GM20431 (cell line): ENCODE measurements around the gene RPL36.
"Not testable (repeated sequence)": the region's sequence is repeated elsewhere in the genome, so short reads cannot be mapped to it uniquely, and the experiment has no call there.

Experiments used
- in situ Hi-C: fragments of 300-500 bp; cut with MseI, MboI; formaldehyde crosslinking; loops from one replicate; pipeline ENCODE4 v1.15.0; 2020; ENCODE audit warnings: low sequenced_read_pairs; ENCODE audit not compliant: unreplicated experiment

Gene RPL36

DNA sequence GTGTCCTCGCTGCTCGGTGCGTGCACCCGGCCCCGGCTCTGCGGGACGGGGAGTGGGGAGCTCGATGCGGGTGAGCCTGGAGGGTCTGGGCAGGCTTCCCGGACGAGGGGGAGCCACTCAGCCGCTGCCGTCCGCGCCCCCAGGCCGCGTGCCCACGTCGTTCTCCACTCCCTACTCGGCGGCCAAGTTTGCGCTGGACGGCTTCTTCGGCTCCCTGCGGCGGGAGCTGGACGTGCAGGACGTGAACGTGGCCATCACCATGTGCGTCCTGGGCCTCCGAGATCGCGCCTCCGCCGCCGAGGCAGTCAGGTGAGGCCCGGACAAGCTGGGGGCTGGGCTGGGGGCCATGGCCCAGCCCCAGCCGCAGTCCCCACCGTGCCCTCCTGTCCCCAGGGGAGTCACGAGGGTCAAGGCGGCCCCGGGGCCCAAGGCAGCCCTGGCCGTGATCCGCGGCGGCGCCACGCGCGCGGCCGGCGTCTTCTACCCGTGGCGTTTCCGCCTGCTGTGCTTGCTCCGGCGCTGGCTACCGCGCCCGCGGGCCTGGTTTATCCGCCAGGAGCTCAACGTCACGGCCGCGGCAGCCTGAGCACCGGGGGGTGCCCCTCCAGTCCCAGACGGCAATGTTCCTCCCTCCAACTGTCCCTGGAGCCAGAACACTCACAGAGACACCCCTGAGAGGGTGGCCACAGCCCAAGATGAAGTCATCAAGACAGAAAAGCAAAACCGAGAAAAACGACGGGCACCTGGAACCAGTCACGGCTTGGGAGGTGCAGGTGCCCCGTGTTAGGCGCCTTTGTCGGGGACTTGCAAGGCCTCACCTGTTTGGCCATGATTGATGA lies 2.5 kb upstream of the RPL36 start:
- in situ Hi-C loops: no loop called here

DNA sequence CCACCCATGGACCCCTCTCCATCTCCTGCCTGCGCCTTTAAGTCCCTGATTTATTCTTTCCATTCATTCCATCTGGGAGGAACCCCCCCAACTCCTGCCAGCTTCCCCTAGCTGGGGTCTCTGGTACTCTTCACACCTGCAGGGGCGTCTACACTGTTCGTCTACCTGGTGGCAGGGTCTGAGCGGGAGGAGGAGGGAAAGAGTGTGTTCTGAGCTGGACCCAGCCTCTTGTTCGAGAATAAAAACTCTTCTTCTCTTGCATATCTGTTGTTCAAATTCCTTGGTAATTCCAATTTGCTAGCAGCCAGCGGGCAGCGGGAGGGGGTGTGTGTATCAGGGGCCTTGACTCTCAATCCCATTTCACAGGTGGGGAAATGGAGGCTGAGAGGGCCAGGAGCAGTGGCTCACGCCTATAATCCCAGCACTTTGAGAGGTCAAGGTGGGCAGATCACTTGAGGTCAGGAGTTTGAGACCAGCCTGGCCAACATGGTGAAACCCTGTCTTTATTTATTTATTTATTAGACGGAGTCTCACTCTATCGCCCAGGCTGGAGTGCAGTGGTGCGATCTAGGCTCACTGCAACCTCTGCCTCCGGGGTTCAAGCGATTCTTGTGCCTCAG lies 1.7 kb upstream of the RPL36 start:
- in situ Hi-C loops: not testable (repeated sequence)

DNA sequence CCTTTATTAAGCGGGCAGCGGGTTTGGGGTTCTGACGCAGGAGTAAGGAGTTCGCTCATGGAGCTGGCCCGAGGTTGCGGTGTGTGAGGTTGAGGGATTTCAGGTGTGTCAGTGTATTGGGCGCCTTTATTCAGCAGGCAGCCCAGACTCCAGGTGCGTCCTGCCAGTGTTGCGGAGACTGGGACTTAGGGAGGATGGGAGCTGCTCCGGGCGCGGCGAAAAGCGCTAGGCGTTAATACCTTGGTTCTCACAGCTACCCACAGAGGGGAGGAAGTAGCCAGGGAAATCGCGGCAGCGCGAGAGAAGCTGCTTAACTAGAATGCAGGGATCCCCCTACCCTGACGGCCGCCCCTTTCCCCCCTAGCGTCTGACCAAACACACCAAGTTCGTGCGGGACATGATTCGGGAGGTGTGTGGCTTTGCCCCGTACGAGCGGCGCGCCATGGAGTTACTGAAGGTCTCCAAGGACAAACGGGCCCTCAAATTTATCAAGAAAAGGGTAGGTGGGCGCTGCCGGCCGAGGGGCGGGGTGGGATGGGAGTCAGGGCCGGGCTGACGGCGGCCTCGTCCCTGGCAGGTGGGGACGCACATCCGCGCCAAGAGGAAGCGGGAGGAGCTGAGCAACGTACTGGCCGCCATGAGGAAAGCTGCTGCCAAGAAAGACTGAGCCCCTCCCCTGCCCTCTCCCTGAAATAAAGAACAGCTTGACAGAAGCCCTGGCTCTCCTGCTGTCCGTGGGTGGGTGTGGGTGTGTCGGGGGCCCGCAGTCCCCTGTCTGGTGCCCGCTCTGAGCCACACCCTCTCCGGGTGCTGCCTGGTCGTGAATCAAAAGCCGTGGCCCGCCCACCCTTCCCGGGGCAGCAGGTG lies 1.1 kb downstream of the RPL36 start:
- in situ Hi-C loops: no loop called here

GRCh38 chr19:5691822-5692722 lies 2.0 kb downstream of the RPL36 start:
- in situ Hi-C loops: no loop called here

DNA sequence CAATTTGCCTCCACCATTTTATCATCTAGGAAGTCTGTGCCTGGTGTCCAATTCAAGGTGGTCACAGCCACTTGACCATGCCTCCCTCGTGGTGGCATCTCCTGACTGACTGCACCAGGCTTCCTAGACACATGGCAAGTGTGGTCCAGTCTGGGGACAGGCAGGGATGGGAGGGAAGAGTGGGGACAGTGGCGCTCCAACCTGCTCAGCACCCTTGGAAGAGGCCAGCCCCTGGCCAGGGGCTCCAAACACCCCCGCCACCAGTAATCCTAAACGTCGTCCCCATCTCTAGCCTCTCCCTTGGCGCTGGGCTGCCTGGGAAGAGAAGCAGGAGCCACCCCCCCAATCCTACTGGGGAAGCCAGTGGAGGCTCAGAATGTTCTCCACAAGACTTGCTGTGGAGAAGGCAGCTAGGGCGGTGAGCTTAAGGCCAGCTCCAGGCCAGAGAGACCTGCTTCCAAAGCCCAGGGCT lies 2.7 kb downstream of the RPL36 start:
- in situ Hi-C loops: no loop called here

DNA sequence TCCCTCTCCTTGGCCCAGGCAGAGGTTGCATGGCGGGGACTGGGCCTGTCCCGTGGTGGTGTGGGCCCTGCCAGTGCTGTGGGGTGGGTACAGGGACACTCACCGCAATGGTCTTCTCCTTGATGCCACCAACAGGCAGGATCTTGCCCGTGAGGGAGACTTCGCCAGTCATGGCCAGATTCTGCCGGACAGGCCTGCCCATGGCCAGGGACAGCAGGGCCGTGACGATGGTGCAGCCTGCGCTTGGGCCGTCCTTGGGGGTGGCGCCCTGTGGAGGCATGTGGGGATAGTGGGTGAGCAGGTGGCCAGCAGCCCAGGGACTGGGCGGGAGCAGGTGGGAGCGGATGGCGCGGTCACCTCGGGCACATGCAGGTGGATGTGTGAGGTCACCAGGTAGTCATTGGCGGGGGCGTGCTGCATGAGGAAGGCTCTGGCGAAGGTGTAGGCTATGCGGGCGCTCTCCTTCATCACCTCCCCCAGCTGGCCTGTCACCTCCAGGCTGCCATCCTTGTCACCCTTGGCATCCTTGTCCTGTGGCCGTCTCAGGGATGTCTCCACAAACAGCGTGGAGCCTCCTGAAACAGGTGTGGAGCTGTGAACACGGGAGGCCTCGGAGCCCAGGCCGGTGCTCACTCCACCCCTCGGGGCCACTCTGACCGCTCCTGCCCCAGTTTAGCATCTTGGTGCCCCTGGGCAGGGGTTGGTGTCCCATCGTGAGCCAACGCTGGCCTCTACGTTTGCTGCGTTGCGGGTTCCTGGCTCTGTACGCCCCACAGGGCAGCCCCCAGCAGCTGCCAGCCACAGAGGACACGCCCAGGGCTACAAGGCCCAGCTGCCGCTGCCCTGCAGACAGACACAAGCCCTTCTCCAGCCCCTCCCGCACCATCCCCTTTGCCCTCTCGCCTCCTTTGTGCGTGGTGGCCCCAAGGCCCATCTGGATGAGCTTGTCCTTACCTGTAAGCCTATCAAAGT lies 3.4 kb downstream of the RPL36 start:
- in situ Hi-C loops: no loop called here

DNA sequence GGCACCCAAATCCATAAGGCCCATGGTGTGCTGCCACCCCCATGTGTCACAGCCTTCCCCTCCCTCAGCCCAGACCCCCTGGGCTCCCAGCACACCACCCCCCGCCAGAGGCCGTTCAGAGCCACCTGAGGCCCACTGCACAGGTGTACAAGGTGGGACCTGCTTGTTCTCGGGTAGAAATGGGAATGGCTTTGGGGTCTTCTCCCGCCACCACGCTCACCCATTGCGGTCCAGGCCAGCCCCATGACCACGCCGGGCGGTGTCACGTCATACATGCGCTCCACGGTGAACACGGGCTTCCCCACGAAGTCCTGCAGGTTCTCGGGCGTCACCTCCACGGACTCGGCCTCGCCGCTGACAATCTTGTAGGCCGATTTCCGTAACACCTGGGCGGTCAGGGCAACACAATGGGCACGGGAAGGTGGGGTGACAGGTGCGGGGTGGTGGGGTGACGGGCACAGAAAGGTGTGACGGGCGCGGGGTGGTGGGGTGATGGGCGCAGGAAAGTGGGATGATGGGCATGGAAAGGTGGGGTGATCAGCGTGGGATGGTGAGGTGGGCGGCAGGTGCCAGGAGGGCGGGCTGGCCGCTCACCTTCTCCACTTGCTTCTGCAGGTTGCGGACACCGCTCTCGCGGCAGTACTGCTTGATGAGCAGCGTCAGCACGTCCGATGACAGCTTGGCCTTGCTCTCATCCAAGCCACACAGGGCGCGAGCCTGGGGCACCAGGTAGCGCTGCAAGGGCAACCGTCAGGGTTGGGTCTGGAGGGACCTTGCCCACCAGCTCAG lies 4.3 kb downstream of the RPL36 start:
- in situ Hi-C loops: no loop called here

DNA sequence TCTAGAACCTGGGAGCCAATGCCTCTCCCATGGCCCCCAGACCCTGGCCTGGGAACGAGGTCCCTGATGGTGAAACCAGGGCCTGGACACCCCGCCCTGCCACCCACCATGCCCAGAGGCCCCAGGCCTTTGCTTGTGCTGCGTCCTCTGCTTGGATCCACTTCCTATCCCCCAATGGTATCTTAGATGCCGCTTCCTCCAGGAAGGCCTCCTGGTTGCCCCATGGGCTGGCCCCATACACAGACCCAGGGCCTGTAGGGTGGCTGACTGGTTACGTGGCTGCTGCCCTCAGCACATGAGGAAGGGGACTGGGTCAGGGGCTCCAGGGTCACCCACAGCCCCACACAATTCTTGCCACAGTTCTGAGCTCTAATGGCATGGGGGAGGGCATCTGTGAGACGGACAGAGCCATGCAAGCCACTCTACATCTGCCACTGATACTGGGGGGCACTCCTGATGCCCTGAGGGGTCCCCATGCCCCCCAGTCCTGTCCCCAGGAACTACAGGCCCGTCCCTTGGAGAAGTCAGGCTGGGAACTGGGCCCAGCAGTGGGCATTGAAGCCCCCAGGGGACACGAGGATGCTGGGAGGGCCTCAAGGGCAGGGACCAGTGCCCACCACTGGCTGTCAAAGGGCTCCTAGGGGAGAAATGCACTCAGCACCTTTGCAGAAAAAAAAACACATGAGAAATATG lies 5.0 kb downstream of the RPL36 start:
- in situ Hi-C loops: no loop called here

- in situ Hi-C loops: no loop called here
Measured at GRCh38 chr19:5695649-5696195, 5.6 kb downstream of the RPL36 start.

GRCh38 chr19:5696196-5697021 lies 6.3 kb downstream of the RPL36 start:
- in situ Hi-C loops: no loop called here

DNA sequence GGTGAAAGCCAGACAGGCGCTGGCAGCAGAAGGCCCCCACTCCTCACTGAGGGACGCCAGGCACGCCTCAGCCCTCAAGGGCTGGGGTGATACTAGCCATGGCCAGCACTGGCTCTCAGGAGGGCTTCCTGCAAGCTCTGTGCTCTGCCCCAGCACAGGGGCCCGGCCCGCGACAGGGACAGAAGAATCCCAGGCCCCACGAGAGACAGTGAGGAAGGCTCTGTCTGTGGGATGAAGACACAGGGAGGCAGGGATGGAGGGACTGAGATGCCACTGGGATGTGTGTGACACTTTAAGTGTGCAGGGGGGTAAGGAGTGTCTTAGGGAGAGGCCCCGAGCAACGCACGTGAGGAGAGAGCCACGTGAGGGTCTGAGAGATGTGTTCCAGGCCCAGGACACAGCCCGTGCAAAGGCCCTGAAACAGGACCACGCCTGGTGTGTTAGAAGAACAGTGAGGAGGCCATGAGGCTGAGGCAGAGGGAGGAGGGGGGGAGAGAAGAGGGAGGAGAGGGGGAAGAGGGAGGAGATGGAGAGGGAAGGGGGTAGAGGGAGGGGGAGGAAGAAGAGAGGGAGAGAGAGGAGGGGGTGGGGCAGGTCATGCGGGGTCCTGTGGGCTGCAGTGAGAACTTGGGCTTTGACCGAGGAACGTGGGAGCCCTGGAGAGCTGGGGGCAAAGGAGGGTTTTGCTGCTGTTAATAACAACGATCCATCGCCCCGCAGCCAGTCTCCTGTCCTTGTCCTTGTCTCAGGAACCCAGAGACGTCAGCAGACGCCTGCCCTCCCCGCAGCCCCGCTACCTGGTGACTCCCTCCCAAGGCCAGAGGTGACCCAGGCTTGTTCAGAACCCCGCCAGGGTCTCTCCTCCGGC lies 7.2 kb downstream of the RPL36 start:
- in situ Hi-C loops: no loop called here

GRCh38 chr19:5697890-5698634 lies 8.0 kb downstream of the RPL36 start:
- in situ Hi-C loops: no loop called here

- in situ Hi-C loops: no loop called here
Measured at GRCh38 chr19:5698635-5699422, 8.7 kb downstream of the RPL36 start.
